NCI-H510A treated with DMSO at 0.1 percent for 48 hours (cell line): ENCODE data around the gene MADCAM1.
"Not testable (repeated sequence)": the region's sequence is repeated elsewhere in the genome, so short reads cannot be mapped to it uniquely, and the experiment has no call there.

Experiments
- DNase-seq: peaks from one replicate; lab custom pipeline; 2025; lab: John Stamatoyannopoulos, UW

Gene MADCAM1

DNA sequence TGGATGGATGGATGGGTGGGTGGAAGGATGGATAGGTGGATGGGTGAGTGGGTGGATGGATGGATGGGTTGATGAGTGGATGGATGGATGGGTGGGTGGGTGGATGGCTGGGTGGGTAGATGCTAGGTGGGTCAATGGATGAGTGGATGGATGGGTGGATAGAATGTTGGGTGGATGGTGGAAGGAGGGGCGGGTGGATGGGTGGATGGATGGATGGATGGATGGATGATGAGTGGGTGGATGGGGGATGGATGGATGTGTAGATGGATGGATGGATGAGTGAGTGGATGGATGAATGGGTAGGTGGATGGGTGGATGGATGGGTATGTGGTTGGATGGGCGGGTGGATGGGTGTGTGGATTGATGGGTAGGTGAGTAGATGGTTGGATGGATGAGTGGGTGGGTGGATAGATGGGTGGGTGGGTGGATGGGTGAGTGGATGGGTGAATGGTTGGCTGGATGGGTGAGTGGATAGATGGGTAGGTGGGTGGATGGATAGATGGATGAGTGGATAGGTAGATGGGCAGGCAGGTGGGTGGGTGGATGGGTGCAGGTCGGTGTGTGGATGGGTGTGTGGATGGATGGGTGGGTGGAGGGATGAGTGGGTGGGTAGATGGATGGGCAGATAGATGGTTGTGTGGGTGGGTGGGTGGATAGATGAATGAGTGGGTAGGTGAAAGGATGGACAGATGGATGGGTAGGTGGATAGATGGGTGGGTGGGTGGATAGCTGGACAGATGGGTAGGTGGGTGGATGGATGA lies 31.1 kb upstream of the MADCAM1 start:
- DNase-seq: no peak

DNA sequence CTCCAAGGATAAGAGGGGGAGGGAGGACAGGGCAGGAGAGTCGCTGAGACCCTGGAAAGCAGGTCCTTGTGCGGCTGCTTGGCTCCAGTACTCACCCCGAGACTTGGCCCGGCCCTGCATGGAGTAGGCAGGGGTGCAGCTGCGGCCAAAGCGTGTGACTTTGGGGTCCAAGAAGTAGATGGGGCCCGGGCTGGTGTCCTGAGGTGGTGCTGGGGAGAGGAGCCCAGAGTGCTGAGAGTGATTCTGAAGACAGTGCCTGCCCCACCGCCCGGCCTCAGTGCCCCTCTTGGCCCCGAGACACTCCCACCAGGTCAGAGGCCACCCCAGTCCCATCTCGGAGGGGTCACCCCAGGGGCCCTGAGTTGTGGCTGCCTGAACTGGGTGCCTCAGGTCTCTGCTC lies 28.7 kb upstream of the MADCAM1 start:
- DNase-seq: no peak

DNA sequence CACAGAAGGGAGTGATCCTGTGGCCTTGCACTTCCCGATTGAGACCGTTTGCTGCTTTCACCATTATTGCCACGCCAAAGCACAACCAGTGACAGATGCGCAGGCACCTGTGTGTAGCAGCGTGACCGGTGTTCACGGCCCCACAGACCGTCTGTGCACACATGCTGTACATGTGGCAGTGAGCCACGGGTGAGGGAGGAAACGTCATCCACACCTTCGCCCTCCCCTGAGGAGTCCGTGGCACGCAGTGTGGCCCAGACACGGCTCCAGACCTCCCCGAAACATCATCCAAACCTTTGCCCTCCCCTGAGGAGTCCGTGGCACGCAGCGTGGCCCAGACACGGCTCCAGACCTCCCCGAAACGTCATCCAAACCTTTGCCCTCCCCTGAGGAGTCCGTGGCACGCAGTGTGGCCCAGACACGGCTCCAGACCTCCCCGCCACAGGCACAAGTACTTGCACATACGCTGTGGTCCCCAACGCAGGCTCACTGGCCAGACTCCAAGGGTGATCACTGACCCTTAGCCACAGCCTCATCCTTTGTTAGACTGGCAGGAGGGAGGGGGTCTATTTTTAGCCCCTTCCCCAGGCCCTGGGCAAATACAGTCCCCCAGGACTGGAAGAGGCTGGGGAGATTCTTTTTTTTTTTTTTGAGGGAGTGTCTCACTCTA lies 27.6 kb upstream of the MADCAM1 start:
- DNase-seq: no peak

DNA sequence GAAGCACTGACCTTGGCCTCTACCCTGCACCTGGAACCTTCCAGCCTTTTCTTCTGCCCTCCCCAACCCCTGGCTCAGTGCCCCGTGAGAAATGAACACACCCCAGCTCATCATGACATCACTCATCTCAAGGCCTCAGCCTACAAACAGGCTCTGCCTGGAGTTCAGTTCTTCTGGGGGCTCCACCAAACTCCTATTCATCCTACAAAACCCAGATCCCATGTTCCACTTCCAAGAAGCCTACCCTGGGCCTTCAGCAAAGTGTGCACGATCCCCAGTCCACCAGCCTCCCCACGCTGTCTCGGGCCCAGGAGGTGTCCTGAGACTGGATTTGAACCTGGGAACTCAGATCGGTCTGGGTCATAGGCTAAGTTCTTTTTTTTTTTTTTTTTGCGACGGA lies 26.5 kb upstream of the MADCAM1 start:
- no peak for DNase-seq

DNA sequence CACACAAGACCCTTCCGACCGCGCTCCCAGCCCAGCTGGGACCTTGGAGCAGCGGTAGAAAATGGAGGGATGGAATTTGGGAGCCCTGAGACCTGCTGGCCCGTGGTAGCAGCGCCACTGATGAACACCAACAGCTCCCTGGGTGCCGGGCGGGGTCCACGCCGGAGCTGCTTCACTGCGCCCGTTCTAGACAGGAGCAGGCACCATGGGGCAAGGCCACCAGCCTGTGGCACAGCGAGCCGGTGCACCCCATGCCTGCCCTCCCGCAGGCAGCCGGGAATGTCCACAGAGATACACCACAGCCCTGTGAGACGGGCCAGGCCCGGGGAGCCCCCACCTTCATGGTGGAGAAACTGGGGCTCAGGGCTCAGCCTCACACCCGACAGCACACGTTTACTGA lies 25.6 kb upstream of the MADCAM1 start:
- no peak for DNase-seq

DNA sequence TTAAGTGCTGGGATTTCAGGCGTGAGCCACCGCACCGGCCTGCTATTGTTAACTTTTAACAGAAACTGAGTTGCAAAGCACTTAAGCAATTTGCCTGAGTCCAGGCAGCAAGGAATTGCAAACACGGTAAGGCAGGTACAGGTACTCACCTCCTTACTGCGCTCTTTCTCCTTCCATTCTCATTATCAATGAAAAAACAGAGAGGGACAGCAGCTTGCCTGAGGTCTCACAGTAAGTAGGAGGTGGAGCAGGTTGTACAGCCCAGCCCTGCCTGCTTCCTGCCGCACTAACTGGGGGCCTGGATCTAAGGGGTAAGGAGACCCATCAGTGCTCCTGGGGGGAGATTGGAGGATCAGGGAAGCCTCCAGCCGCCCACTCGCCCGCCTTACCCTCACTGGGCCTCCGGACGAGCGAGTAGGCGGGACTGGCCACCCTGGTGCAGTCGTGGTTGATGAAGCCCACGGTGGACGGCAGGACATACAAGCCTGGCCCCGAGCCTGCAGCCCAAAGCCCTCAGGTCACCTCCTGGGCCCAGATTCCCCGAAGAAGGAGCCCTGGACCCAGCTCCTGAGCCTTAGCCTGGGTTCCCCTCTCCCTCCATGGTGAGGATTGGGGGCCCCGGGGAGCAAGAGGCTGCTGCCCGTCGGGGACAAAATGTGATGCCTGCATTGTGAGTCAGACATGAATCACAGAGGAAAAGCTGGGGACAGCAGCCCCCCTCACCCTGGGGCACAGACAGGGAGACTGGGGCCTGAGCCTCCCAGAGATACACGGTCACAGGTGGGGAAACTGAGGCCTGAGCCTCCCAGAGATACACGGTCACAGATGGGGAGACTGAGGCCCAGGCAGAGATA lies 24.1 kb upstream of the MADCAM1 start:
- no peak for DNase-seq

DNA sequence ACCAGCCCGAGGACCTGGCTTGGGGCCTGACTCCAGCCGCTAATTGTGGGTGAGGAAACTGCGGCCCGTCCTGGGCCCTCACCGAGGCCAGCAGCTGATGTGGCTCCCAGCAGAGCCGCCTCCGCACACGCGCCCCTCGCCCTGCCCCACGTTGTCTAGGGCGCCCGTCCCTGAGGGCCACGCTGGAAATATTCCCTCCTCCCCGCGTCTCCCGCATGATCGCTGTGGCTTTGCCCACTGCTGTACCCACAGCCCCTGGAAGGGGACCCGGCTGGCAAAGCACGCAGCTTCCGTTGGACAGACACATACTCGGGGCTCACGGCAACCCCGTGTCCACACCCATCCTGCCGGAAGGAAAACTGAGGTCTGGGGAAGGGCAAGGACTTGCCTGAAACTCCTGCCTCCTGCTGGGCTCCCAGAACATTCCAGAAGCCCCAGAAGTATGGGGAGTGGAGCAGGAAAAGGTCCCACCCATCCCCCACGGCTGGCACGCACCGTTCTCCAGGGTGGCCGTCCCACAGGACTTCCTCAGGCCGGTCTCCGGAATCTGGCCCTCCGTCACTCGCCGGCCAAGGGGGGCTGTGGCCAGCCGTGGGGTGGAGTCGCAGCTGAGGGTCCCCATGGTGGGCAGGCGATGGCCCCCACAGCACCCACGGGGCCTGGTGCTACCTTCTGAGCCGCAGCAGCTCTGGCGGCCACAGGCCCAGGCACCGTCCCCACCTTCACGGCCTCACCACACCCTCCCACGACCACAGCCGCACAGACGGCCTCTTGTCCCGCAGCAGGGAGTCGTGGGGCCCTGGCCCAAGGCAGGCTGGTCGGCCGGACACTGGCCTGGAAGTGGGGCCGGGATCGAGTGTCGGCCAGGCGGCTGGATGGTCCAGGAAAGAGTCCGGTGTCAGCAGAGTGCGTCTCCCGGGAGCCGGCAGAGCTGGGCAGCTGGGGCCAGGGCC lies 21.9 kb upstream of the MADCAM1 start:
- no peak for DNase-seq

DNA sequence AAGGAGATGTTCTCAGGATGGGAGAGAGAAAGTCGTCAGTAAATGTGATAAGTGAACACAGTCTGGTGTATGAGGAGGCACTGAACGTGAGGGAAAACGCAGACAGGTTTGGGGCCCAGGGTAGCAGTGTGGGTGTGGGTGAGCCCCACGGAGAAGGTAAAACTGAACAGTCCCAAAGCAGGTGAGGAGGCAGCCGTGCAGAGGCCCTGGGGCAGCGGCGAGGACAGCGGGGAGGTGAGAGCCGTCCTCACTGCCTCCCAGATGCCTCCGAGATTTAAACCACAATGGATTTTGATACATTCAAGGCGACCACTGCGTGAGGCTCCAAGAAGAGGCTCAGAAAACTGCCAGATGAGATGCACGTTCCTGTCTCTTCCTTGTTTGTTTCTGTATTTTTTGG lies 20.9 kb upstream of the MADCAM1 start:
- no peak for DNase-seq

DNA sequence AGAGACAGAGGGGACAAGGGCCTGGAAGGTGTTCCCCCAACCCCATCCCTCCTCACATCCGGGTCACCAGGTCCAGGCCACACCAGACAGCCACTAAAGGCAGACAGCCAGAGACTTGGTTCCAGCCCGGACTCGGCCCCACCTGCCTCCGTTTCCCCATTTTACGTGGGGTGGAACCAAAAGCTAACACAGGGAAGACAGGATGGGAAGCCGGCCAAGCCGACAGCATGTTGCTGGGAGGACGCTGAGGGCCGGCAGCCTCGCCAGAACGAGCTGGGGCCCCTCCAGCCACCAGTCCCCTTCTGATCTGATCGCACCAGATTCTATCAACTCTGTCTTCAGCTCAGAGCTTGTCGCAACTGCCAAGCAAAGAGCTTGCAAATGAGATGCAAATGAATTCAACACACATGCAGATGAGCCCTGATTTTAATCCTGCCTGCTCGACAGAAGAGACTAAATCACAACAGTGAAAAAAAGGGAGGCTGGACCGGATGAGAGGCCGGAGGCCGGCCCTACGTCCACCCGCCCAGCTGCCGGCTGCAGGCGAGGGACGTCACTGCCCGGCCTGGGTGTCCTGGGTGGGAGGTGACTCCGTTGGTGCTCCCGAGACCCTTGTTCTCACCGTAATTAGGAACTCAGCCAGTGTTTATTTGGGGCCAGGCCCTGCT lies 17.9 kb upstream of the MADCAM1 start:
- DNase-seq: no peak

DNA sequence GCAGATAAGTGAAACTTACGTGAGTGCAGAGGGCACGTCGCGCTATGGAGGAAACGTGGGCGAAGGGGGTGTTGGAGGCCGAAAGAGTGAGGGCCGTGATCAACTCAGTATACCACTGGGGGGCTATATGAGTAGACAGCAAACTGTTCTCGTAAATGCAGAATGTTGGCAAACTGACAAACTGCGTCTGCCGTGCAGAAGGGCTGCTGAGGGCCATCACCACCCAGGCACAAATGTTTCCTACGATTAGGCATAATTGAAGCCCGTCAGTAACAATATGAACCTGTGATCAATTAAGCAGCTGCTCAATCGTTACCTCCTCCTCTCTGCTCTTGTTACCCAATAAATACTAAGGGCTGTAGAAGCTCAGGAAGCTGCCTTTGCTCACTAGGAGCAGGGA lies 17.3 kb upstream of the MADCAM1 start:
- no peak for DNase-seq

DNA sequence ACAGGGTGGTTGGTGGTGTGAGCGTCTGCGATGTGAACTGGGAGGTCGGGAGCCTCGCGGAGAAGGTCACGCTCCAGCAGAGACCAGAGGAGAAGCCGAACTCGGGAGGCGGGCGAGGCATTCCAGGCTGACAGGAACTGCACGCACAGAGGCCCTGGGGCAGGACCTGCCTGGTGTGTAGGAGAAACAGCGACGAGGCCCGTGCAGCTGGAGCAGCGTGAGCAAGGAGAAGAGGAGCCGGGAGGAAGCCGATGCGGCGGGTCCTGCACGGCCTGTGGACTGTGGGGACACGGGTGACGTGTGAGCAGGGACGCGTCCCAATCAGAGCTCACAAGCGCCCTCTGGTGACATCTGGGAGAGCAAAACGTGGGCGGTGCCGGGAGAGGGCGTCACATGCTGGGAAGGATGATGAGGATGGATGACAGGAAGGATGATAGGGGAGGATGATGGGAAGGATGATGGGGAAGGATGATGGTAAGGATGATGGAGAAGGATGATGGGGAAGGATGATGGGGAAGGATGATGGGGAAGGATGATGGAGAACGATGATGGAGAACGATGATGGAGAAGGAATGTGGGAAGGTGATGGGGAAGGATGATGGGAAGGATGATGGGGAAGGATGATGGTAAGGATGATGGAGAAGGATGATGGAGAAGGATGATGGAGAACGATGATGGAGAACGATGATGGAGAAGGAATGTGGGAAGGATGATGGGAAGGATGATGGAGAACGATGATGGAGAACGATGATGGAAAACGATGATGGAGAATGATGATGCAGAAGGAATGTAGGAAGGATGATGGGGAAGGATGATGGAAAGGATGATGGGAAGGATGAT lies 16.1 kb upstream of the MADCAM1 start:
- peak; percentile 6 for DNase-seq

DNA sequence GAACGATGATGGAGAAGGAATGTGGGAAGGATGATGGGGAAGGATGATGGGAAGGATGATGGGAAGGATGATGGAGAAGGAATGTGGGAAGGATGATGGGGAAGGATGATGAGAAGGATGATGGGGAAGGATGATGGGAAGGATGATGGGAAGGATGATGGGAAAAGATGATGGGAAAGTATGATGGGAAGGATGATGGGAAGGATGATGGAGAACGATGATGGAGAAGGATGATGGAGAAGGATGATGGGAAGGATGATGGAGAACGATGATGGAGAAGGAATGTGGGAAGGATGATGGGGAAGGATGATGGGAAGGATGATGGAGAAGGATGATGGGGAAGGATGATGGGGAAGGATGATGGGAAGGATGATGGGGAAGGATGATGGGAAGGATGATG lies 15.2 kb upstream of the MADCAM1 start:
- not testable (repeated sequence) for DNase-seq

DNA sequence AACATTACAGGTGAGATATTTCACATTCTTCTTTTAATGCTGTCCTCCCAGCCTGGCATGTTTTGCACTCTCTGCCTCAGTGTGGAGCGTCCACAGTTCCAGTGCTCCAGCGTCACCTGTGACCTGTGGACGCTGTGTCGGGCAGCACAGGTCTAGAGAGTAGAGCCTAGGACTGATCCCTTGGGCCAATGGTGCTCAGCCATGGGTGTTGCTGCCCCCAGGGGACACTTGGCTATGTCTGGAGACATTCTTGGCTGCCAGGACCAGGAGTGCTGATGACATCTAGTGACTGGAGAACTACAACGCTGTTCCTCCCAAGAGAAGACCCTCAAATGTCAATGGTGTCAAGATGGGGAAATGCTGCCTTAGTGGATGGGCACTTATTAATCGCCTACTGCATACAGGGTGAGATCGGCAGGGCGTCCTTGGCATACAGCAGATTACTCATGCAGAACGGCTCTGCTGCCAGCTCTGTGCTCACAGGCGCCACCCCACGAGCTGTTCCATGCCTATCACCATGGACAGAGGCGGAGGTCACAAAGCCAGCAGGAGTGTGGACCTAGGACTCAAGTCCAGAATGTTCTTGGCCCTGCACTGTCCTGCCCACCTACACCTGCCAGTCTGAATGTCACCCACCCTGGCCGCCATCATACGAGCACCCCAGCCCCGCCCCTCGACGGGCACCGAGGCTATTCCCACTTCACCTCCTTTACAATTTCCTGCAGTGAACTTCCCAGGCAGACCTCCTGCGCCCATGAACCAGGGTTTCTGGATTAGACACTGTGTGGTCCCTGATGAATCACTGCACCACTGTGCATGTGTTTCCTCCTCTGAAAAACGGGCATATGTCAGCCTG lies 13.9 kb upstream of the MADCAM1 start:
- DNase-seq: no peak

DNA sequence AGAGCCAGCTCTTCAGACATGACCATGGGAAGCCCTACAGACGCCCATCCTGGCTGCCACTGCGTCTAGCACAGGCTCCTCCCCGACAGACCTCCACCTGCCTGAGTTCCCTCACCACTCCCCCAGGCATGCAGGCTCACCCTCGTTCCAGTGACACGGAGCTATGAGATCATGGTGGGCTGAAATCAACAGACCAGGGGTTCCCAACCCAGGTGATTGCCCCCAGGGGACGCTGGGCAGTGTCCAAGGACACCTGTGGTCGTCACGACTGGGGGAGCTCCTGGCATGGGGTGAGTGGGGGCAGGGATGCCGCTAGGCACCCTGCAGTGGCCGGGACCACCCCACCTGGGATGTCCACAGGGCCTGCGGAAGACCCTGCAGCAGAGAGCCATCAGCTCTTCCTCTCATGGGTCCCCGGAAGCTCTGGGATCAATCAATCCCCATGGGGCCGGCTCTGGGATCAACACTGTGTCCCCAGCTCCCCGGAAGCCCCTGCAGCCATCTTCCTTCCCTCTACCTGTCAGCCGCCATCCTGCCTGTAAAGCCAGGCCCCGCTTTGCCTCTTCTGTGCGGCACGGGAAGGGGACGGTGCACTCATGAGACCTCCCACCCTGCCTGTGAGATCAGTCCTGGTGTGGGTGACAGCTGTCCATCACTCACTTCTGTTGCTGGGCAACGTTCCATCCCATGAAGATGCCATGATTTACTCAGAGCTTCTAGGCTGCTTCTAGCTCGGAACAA lies 12.8 kb upstream of the MADCAM1 start:
- no peak for DNase-seq

DNA sequence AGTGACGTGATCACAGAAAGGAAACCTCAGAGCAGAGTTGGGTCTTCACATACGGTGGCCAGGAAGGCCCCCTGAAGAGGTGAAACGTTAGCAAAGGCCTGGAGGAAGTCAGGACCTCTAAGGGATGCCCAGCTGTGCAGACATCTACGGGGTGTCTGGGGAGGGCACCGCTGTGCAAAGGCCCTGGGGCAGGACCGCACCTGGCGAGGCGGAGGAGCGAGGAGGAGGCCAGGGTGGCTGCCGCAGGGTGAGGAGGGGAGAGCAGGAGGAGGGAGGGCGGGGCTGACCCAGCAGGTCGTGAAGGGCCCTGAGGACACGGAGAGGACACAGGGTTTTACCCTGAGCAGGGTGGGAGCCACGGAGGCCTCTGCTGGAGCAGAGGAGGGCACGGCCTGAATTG lies 11.8 kb upstream of the MADCAM1 start:
- no peak for DNase-seq

DNA sequence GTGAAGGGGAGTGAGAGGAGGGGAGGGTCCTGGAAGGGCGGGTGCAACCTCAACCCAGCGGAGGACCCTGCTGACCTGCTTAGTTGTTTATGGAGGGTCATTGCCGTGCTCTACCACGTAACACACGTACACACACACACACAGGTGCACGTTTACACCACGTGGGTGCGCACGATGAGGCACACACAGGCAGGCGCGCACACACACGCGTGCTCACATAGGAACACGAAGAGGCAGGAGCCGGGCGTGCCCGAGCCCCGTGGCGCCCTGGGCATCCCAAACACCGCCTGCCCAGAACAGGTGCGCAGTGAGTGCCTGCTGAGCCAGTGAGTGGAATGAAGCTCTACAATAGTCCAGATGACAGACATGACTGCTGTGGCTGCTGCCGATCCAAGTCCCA lies 11.2 kb upstream of the MADCAM1 start:
- DNase-seq: peak; percentile 17

DNA sequence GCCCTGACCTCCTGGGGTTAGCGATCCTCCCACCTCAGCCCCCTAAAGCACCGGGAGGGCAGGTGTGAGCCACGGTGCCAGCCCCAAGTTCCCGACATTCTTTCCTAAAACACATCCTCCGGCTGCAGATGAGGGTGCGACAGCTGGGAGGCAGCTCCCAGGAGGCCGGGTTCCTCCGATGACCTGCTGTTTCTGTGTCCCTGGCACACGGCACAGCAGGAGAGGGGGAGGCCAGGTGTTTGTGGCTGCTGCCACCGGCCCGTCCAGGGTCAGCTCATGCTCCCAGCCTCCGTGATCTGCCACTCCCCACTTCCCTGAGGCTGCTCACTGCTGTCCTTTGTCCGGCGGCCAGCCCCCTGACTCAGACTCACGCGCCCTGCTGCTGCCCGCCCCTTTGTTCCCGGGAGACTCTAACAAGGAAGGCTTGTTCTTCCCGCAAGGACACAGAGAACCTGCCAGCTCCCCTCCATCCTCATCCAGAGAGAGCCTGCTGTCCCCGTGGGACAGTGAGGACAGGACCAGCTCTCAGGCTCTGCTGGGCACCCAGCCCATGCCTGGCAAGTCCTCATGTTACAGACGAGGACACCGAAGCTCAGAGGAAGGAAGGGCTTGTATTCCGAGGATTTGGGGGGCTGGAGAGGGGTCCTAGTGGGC lies 10.6 kb upstream of the MADCAM1 start:
- DNase-seq: no peak
